Hepatocyte (in vitro differentiated cells): ENCODE results near the gene CROCC2. TPM values are rescaled to one million over a fixed set of nuclear protein-coding genes. Genes with fewer than 3 reads are reported as not detected.

ENCODE experiments used
- DNase-seq: peaks from one replicate; pipeline ENCODE4 v3.0.0-alpha.2; 2016; ENCODE audit warnings: low spot score
- H2AFZ ChIP-seq: fragments of 200-600 bp; sonication (generic); 2 replicates; pipeline ENCODE4 v1.6.0; 2016; ENCODE audit warnings: antibody characterized with exemption, mild to moderate bottlenecking
- H3K27ac ChIP-seq: fragments of 200-600 bp; sonication (generic); 2 replicates; pipeline ENCODE4 v1.5.1; 2016; ENCODE audit warnings: mild to moderate bottlenecking
- H3K27me3 ChIP-seq: fragments of 200-600 bp; sonication (generic); 2 replicates; pipeline ENCODE4 v1.6.1; 2016
- H3K36me3 ChIP-seq: fragments of 200-600 bp; sonication (generic); replicated peaks from 2 replicates; pipeline ENCODE4 v1.5.1; 2016; ENCODE audit warnings: low read depth; ENCODE audit not compliant: insufficient read depth
- H3K4me1 ChIP-seq: fragments of 200-600 bp; sonication (generic); 2 replicates; pipeline ENCODE4 v1.5.1; 2016; ENCODE audit warnings: mild to moderate bottlenecking, moderate library complexity; ENCODE audit not compliant: insufficient read depth
- H3K4me2 ChIP-seq: fragments of 200-600 bp; sonication (generic); 2 replicates; pipeline ENCODE4 v1.6.0; 2016
- H3K4me3 ChIP-seq: fragments of 200-600 bp; sonication (generic); 2 replicates; pipeline ENCODE4 v1.5.1; 2016; ENCODE audit warnings: mild to moderate bottlenecking
- H3K79me2 ChIP-seq: fragments of 200-600 bp; sonication (generic); 2 replicates; pipeline ENCODE4 v1.6.0; 2017; ENCODE audit warnings: mild to moderate bottlenecking
- H3K9me2 ChIP-seq: fragments of 200-600 bp; sonication (generic); replicated peaks from 2 replicates; pipeline ENCODE4 v1.6.0; 2017; ENCODE audit warnings: mild to moderate bottlenecking; ENCODE audit not compliant: insufficient read depth
- H3K9me3 ChIP-seq: fragments of 200-600 bp; sonication (generic); 2 replicates; pipeline ENCODE4 v1.5.1; 2016; ENCODE audit warnings: low read depth, mild to moderate bottlenecking
- H4K20me1 ChIP-seq: fragments of 200-600 bp; sonication (generic); 2 replicates; pipeline ENCODE4 v1.6.0; 2016; ENCODE audit warnings: mild to moderate bottlenecking; ENCODE audit not compliant: insufficient read depth, poor library complexity, severe bottlenecking
- EZH2 ChIP-seq: fragments of 200-600 bp; sonication (generic); IDR thresholded peaks from 2 replicates; pipeline ENCODE4 v1.6.1; 2016; ENCODE audit warnings: antibody characterized with exemption, mild to moderate bottlenecking, borderline replicate concordance
- EZH2phosphoT487 ChIP-seq: fragments of 200-600 bp; sonication (generic); IDR thresholded peaks from one replicate; pipeline ENCODE4 v1.6.1; 2018; ENCODE audit warnings: antibody characterized with exemption, mild to moderate bottlenecking, low read depth, moderate library complexity; ENCODE audit not compliant: unreplicated experiment, severe bottlenecking
- WGBS: methylation state at CpG from one replicate; pipeline ENCODE4 v1.1.6; 2016; ENCODE audit warnings: low lambda C conversion rate; ENCODE audit errors: missing lambda C conversion rate; 5-methylcytosine and 5-hydroxymethylcytosine counted together
- polyA plus RNA-seq: library from polyadenylated mRNA; unstranded; fragments of >200 nt; fragmentation: Nextera tagmentation; extraction: Ambion mirVana; gene quantifications from 2 replicates; pipeline ENCODE4 v1.2.1, GENCODE V29; 2016
- total RNA-seq: library from RNA; depleted of rRNA; stranded (reverse); fragments of >200 nt; gene quantifications from 2 replicates; pipeline ENCODE4 v1.2.3, GENCODE V29; 2014
- TF ChIP-seq, protein P1 (sequence below): fragments of 200-600 bp; sonication (generic); IDR thresholded peaks from 2 replicates; pipeline ENCODE4 v1.5.1; 2016; ENCODE audit warnings: antibody characterized with exemption, mild to moderate bottlenecking; ENCODE audit not compliant: poor library complexity

CROCC2 gene
- total and polyA plus RNA-seq, 2 experiments from 2014 or later = 0.04 to 0.10 TPM

- Histone ChIP-seq H2AFZ (no peak overlapping the region), H4K20me1 (no peaks in the 10 kb centered on the region), H3K36me3 (no peaks in the 10 kb centered on the region), H3K9me3 (no peaks in the 10 kb centered on the region), H3K9me2 (no peaks in the 10 kb centered on the region), H3K4me2 (no peak overlapping the region), H3K4me1 (peaks cover 28% of the 10 kb centered on the region), H3K4me3 (no peak overlapping the region), H3K79me2 (no peaks in the 10 kb centered on the region), H3K27ac (no peak overlapping the region), H3K27me3 (no peaks in the 10 kb centered on the region)
- WGBS = 96% methylated on average over 20 of the region's 20 CpGs
- TF ChIP-seq, protein P1, sequence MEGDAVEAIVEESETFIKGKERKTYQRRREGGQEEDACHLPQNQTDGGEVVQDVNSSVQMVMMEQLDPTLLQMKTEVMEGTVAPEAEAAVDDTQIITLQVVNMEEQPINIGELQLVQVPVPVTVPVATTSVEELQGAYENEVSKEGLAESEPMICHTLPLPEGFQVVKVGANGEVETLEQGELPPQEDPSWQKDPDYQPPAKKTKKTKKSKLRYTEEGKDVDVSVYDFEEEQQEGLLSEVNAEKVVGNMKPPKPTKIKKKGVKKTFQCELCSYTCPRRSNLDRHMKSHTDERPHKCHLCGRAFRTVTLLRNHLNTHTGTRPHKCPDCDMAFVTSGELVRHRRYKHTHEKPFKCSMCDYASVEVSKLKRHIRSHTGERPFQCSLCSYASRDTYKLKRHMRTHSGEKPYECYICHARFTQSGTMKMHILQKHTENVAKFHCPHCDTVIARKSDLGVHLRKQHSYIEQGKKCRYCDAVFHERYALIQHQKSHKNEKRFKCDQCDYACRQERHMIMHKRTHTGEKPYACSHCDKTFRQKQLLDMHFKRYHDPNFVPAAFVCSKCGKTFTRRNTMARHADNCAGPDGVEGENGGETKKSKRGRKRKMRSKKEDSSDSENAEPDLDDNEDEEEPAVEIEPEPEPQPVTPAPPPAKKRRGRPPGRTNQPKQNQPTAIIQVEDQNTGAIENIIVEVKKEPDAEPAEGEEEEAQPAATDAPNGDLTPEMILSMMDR = no peak
- no peak for DNase-seq
Observed at GRCh38 chr2:240891492-240892340, 14.4 kb upstream of the CROCC2 start.

GRCh38 chr2:240892356-240892755, 13.8 kb upstream of the CROCC2 start:
- Histone ChIP-seq H3K27me3 (no peaks in the 10 kb centered on the region), H2AFZ (no peak overlapping the region), H3K79me2 (no peaks in the 10 kb centered on the region), H3K36me3 (no peaks in the 10 kb centered on the region), H3K4me2 (no peak overlapping the region), H3K27ac (no peak overlapping the region), H4K20me1 (no peaks in the 10 kb centered on the region), H3K9me3 (no peaks in the 10 kb centered on the region), H3K9me2 (no peaks in the 10 kb centered on the region), H3K4me1 (peaks cover 35% of the 10 kb centered on the region), H3K4me3 (no peak overlapping the region)
- TF ChIP-seq EZH2 = no peak
- TF ChIP-seq EZH2phosphoT487 = no peak
- TF ChIP-seq, protein P1 = no peak
- no peak for DNase-seq
- WGBS = 91% methylated on average over 7 of the region's 9 CpGs

GRCh38 chr2:240892925-240893324, 13.2 kb upstream of the CROCC2 start:
- no peak overlapping the region for H2AFZ ChIP-seq
- 86% methylated on average over 12 of the region's 12 CpGs for WGBS
- DNase-seq = no peak
- H3K9me3 ChIP-seq = no peaks in the 10 kb centered on the region
- H3K4me1 ChIP-seq = peaks cover 35% of the 10 kb centered on the region
- TF ChIP-seq EZH2 (no peak), EZH2phosphoT487 (no peak)
- TF ChIP-seq, protein P1 = no peak
- no peaks in the 10 kb centered on the region for H3K27me3 ChIP-seq
- peak overlapping the region; percentile 68 for H3K4me2 ChIP-seq
- no peaks in the 10 kb centered on the region for H3K36me3 ChIP-seq
- no peaks in the 10 kb centered on the region for H4K20me1 ChIP-seq
- no peaks in the 10 kb centered on the region for H3K9me2 ChIP-seq
- H3K27ac ChIP-seq = no peak overlapping the region
- no peak overlapping the region for H3K4me3 ChIP-seq
- H3K79me2 ChIP-seq = no peaks in the 10 kb centered on the region
